NCI-H1436 treated with DMSO at 0.1 percent for 48 hours (cell line): Measurements from ENCODE around the gene QSOX1.

Experiments
- DNase-seq: peaks from one replicate; lab custom pipeline; 2025; lab: John Stamatoyannopoulos, UW

QSOX1 gene

GRCh38 chr1:180151508-180151907, 3.2 kb upstream of the QSOX1 start:
- DNase-seq: no peak

- DNase-seq: no peak
These were observed 2.1 kb upstream of the QSOX1 start for GRCh38 chr1:180152588-180152987.

DNA sequence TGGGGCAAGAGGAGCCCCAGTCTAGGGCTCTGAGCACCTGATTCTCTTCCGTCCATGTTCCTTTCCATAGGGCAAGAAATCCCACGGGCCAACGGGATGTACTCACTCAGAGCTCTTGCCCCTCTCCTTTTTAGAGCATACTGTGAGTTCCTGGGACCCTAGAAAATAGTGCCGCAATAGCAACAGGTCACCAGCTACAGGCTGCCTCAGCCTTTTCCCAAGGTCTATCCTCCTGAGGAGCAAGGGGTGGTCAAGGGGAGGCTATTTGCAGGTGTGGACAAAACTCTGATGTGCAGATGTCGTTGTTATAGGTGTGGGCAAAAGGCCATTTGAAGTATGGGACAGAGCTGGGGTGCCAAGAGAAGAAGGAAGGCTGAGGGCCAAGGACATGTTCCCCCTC, 1.6 kb upstream of the QSOX1 start:
- DNase-seq: no peak

DNA sequence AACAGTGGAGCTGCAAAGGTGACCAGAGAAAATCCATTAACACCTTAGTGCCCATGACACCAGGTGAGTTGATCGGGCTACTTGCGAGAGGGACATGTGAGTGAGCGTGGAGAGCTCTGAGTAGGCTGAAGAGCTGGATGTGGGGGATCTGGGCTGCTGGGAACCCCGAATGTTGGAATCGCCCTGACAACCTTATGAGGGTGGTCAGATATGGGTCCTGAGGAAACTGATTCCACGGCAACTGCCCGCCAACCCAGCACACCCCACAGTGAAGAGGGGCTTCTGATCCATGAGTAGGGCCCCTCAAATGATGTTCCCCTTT, 705 bp upstream of the QSOX1 start:
- no peak for DNase-seq

DNA sequence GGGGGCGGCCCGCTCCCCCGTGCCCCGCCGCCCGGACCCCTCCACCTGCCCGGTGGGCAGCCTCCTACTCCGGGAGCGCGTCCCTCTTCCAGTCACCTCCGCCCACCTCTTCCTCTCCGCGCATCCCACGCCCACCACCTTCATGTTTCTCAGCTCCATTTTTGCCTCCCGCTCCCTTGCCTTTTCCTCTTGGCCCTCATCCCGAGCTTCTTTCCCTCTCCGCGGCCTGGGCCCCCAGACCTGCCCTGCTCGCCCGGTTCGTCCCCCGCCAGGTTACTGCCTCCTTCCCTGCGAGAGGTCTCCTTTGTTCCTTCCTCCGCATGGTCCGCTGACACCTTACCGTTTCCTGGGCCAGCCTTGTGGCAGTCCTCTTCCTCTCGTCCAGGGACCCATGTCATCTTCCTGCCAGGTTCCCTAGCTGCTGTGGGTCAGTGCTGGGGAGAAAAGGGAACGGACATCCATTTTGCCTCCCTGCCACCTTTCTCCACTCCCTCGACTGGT, 563 bp downstream of the QSOX1 start:
- DNase-seq: no peak

DNA sequence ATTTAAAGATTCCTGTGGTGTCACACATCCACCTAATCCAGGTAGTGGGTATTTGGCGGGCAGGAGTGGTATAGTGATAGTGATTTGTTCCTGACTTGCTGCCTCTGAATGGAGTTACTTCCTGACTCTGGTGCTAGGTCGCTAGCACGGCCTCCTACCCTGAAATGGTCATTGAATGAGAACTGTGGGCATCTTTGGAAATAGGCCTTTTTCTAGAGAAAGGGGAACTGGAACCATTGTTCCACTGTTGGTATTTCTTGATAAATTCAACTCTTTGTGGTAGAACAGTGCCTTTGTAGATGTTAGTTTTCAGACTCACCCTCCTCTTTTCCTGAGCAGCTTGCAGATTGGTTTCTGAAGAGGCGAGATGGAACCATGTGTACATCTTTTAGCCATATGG, 1.5 kb downstream of the QSOX1 start:
- no peak for DNase-seq

- DNase-seq: no peak
These were observed 2.0 kb downstream of the QSOX1 start for GRCh38 chr1:180156631-180157091.

- DNase-seq: no peak
These were observed 2.4 kb downstream of the QSOX1 start for GRCh38 chr1:180157108-180157507.

- no peak for DNase-seq
These were observed 2.9 kb downstream of the QSOX1 start for GRCh38 chr1:180157576-180158057.

GRCh38 chr1:180158149-180159147, 3.8 kb downstream of the QSOX1 start:
- DNase-seq: no peak

GRCh38 chr1:180160357-180160756, 5.7 kb downstream of the QSOX1 start:
- no peak for DNase-seq

- DNase-seq: no peak
These were observed 8.4 kb downstream of the QSOX1 start for GRCh38 chr1:180163041-180163440.

DNA sequence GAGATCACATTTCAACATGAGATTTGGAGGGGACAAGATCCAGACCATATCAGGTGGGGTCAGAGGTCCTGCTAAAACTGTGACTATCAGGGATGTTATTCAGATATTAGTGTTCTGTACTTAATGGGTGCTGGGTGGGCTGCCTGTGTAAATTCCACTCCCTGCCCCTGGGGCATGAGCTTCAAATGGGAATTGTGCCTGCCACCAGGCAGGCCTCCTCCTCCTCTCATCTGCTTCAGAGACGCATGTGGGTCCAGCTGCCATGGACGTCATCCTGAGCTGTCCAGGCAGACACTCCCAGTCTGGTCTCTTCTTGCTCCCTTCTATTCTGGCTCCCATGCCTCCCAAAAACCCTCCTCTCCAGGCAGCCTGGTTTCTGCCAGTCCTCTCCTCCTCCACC, 10.4 kb downstream of the QSOX1 start:
- no peak for DNase-seq

GRCh38 chr1:180165509-180166435, 11.1 kb downstream of the QSOX1 start:
- no peak for DNase-seq

DNA sequence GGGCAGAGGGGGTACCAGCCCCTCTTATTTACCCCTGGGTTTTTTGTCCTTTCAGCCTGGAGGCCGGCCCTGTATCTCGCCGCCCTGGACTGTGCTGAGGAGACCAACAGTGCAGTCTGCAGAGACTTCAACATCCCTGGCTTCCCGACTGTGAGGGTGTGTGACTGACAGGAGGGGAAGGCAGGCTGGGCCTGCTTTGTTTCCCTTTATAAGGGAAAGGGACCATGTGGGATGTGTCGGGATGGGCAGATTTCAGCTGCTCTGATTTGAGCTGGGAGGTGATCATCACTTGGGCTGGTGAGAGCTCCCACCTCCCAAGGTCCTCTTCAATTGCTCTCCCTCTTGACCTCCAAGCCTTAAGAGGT, 11.7 kb downstream of the QSOX1 start:
- no peak for DNase-seq

GRCh38 chr1:180167021-180167701, 12.5 kb downstream of the QSOX1 start:
- no peak for DNase-seq

DNA sequence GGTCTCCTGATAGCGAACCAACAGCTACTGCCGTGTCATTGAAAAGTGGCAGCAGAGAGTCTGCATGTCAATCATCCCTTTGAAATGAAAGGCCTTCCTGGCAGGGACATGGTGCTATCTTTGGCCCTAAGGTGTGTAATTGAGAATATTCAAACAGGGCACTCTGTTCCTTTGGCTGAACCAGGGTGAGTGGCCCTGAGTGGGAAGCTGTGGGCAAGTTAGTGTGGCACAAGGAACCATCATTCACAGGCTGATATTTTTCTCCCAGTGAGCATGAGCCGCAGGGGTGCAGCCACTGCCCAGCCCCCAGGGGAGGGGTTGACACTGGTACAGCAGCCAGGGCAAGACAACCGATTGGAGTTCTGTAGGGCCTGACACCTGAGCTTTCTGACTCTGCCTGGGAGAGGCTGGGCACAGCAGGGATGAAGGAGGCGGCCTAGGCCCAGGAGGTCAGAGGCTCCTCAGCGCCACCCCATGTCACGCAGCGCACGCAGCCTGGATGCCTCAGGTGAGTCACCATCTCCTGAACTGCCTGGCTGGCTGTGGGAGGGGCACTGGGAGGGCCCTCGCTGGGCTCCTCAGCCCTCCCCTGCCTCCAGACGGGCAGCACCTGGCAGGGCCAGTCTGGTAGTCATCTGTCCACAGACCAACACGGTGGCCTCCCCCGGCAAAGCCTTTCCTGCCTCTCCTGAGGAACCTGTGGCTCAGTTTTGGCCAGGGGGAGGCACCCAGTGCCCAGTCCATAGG, 13.2 kb downstream of the QSOX1 start:
- DNase-seq: no peak

DNA sequence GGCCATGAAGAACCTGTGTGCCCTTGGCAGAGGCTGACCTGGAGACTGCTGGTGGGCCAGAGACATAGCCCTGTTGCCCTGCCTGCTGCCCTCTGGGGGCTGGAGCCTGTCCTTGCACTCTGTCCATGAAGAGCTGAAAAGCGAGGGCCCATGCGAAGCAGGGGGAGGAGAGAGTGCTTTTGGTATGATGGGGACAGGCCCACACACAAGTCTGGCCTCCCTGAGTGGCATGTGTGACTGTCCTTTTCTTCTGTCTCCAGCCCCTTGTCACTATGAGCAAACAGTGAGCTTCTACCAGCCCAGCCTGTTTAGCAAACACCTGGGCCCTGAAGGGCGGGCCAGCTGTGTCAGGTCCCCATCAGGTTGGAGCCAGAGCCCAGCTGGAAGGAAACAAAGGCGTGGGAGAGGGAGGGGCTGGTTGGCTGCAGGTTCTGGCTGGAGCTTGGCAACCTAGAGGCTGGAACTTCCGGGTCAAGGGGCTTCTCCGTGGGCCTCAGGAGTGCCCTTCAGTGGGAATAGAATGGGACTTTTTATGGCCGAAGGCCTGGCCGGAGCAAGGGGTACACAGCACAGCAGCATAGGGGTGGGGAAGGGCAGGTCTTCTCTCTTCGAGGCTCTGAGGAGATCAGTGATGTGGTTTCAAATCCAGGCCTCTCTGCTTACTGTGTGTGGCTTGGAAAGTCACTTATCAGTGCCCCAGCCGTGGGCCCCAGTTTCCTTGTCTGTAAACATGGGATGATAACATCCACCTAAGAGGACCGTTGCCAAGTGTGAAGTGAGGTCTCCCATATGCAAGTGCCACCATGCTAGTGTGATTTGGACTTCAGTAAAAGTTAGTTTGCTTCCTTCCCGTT, 14.3 kb downstream of the QSOX1 start:
- DNase-seq: no peak

- DNase-seq: no peak
These were observed 15.0 kb downstream of the QSOX1 start for GRCh38 chr1:180169640-180170195.
